ENCODE data around the gene HDAC4.

- TF ChIP-seq EP300 (IDR thresholded peaks at IDR 0.05; ENCODE audit: low read length) (no peak), RHOXF2B (CRISPR knock-in tag; conservative IDR thresholded peaks at IDR 0.05) (no peak)
Observed at GRCh38 chr2:239035997-239036731, 364.7 kb downstream of the HDAC4 start.
